Loucy (cell line): ENCODE data around the gene TBX21.

Source experiments
- H2AFZ ChIP-seq: fragments of 200-600 bp; sonication (generic); 2 replicates; pipeline ENCODE4 v1.6.0; 2016; ENCODE audit warnings: antibody characterized with exemption, mild to moderate bottlenecking, low read length, moderate library complexity
- H3F3A ChIP-seq: fragments of 200-600 bp; 2 replicates; pipeline ENCODE4 v1.6.0; 2016; ENCODE audit warnings: antibody characterized with exemption, low read depth, mild to moderate bottlenecking
- H3K27me3 ChIP-seq: fragments of 200-600 bp; sonication (generic); 2 replicates; pipeline ENCODE4 v1.6.1; 2014; ENCODE audit warnings: low read length, mild to moderate bottlenecking; ENCODE audit not compliant: insufficient read depth, poor library complexity, severe bottlenecking
- H3K36me3 ChIP-seq: fragments of 200-600 bp; sonication (generic); 2 replicates; pipeline ENCODE4 v1.6.1; 2016; ENCODE audit warnings: low read length; ENCODE audit not compliant: insufficient read depth
- H3K4me1 ChIP-seq: fragments of 200-600 bp; sonication (generic); 2 replicates; pipeline ENCODE4 v1.5.1; 2014; ENCODE audit warnings: low read length, mild to moderate bottlenecking; ENCODE audit not compliant: insufficient read depth, poor library complexity, severe bottlenecking
- H3K4me2 ChIP-seq: fragments of 200-600 bp; sonication (generic); 2 replicates; pipeline ENCODE4 v1.6.0; 2014; ENCODE audit warnings: antibody characterized with exemption, low read length, low read depth, mild to moderate bottlenecking; ENCODE audit not compliant: poor library complexity, severe bottlenecking
- H3K4me3 ChIP-seq: fragments of 200-600 bp; sonication (generic); 2 replicates; pipeline ENCODE4 v1.5.1; 2014; ENCODE audit warnings: low read length, mild to moderate bottlenecking, mixed read lengths; ENCODE audit not compliant: poor library complexity, severe bottlenecking
- H3K79me2 ChIP-seq: fragments of 200-600 bp; sonication (generic); 2 replicates; pipeline ENCODE4 v1.6.1; 2014; ENCODE audit warnings: low read length; ENCODE audit not compliant: insufficient read depth
- H3K9ac ChIP-seq: fragments of 200-600 bp; sonication (generic); 2 replicates; pipeline ENCODE4 v1.6.0; 2014; ENCODE audit warnings: mild to moderate bottlenecking, low read depth, low read length, moderate library complexity; ENCODE audit not compliant: poor library complexity, severe bottlenecking
- H3K9me2 ChIP-seq: fragments of 200-600 bp; sonication (generic); replicated peaks from 2 replicates; pipeline ENCODE4 v1.6.1; 2016; ENCODE audit warnings: low read depth, low read length, mixed read lengths
- H3K9me3 ChIP-seq: fragments of 200-600 bp; sonication (generic); 2 replicates; pipeline ENCODE4 v1.6.1; 2014; ENCODE audit warnings: mild to moderate bottlenecking, antibody characterized with exemption, low read length, low read depth; ENCODE audit not compliant: insufficient read depth
- H4K20me1 ChIP-seq: fragments of 200-600 bp; sonication (generic); 2 replicates; pipeline ENCODE4 v1.6.0; 2014; ENCODE audit warnings: antibody characterized with exemption, low read length, mild to moderate bottlenecking; ENCODE audit not compliant: insufficient read depth, poor library complexity, severe bottlenecking
- EZH2phosphoT487 ChIP-seq: fragments of 200-600 bp; IDR thresholded peaks from 2 replicates; pipeline ENCODE4 v1.6.1; 2018; ENCODE audit warnings: antibody characterized with exemption, mild to moderate bottlenecking, moderate library complexity, borderline replicate concordance
- TF ChIP-seq, protein P1 (sequence below): fragments of 200-600 bp; sonication (generic); conservative IDR thresholded peaks from 2 replicates; pipeline ENCODE4 v1.5.1; 2014; ENCODE audit warnings: mild to moderate bottlenecking, antibody characterized with exemption, low read length

The TBX21 gene

DNA sequence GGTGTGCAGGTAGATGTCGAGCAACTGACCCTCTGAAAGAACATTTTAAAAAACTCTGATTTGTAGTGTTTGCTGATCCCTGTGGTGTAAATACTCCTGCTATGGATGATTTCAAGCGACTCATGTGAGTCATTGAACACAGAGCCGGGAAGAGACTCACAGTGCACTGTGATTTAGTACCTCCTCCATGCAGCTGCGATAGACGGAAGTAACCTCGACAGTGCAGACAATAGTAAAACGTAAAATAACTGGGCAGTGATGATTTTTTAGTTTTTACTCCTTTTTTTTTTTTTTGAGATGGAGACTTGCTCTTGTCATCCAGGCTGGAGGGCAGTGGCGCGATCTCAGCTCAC, 8.7 kb downstream of the TBX21 start:
- Histone ChIP-seq H3K9ac (no peak overlapping the region), H3K27me3 (no peaks in the 10 kb centered on the region), H3K79me2 (no peaks in the 10 kb centered on the region), H3F3A (no peaks in the 10 kb centered on the region), H4K20me1 (no peaks in the 10 kb centered on the region), H3K9me3 (no peaks in the 10 kb centered on the region), H3K4me2 (no peak overlapping the region), H3K4me3 (no peak overlapping the region), H3K9me2 (no peaks in the 10 kb centered on the region), H3K36me3 (no peaks in the 10 kb centered on the region), H2AFZ (no peak overlapping the region), H3K4me1 (peaks cover 11% of the 10 kb centered on the region)
- no peak for TF ChIP-seq EZH2phosphoT487
- TF ChIP-seq, protein P1, sequence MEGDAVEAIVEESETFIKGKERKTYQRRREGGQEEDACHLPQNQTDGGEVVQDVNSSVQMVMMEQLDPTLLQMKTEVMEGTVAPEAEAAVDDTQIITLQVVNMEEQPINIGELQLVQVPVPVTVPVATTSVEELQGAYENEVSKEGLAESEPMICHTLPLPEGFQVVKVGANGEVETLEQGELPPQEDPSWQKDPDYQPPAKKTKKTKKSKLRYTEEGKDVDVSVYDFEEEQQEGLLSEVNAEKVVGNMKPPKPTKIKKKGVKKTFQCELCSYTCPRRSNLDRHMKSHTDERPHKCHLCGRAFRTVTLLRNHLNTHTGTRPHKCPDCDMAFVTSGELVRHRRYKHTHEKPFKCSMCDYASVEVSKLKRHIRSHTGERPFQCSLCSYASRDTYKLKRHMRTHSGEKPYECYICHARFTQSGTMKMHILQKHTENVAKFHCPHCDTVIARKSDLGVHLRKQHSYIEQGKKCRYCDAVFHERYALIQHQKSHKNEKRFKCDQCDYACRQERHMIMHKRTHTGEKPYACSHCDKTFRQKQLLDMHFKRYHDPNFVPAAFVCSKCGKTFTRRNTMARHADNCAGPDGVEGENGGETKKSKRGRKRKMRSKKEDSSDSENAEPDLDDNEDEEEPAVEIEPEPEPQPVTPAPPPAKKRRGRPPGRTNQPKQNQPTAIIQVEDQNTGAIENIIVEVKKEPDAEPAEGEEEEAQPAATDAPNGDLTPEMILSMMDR, result no peak

DNA sequence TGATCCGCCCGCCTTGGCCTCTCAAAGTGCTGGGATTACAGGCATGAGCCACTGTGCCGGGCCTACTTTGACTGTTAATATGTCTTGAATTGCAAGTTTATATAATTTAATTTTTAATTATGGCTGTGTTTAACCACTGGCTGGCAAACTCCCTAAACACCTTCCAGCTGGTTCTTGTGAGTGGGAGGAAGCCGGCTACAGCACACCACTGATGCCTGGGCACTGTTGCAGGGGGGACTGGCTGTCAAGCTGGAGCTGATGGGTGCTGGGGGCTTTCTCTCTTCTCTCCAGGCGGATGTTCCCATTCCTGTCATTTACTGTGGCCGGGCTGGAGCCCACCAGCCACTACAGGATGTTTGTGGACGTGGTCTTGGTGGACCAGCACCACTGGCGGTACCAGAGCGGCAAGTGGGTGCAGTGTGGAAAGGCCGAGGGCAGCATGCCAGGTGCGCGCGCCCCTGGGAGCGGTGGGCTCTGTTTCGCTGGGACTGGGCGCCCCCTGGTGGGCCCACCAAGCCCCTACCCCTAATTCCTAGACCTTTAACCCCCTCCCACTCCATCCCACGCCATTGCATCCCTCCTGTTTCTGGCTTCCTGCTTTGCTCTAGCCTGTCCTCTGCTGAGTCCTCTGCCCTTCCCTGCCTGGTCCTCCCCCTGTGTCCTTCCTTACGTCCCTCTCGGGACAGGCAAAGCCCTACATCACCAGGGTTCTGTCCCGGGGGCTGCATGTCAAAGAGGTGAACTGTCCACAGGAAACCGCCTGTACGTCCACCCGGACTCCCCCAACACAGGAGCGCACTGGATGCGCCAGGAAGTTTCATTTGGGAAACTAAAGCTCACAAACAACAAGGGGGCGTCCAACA, 9.5 kb downstream of the TBX21 start:
- H3K4me2 ChIP-seq, result no peak overlapping the region

DNA sequence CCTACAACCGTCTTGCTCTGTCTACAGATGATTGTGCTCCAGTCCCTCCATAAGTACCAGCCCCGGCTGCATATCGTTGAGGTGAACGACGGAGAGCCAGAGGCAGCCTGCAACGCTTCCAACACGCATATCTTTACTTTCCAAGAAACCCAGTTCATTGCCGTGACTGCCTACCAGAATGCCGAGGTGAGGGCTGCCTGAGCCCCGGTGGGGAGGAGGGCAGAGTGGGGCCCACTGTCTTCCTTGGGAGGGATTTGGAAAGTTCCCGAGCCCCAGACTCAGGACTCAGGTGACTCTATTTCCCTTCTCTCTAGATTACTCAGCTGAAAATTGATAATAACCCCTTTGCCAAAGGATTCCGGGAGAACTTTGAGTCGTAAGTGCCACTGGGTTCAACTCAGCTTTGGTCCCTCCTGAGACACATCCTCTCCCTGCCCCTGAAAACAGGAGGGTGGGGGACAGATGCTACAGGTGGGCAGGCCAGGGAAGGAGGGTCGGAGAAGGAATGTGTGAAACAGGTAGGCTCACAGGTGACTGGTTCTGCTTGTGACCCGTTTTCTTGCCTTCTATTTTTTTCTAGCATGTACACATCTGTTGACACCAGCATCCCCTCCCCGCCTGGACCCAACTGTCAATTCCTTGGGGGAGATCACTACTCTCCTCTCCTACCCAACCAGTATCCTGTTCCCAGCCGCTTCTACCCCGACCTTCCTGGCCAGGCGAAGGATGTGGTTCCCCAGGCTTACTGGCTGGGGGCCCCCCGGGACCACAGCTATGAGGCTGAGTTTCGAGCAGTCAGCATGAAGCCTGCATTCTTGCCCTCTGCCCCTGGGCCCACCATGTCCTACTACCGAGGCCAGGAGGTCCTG, 11.4 kb downstream of the TBX21 start:
- no peaks in the 10 kb centered on the region for H3K27me3 ChIP-seq
- no peaks in the 10 kb centered on the region for H4K20me1 ChIP-seq
- peak overlapping the region; percentile 41 for H3K4me2 ChIP-seq
- H3K9ac ChIP-seq, result no peak overlapping the region
- H2AFZ ChIP-seq, result no peak overlapping the region
- H3K36me3 ChIP-seq, result no peaks in the 10 kb centered on the region
- TF ChIP-seq, protein P1, result no peak
- TF ChIP-seq EZH2phosphoT487, result no peak
- no peaks in the 10 kb centered on the region for H3K9me2 ChIP-seq
- no peaks in the 10 kb centered on the region for H3F3A ChIP-seq
- no peaks in the 10 kb centered on the region for H3K79me2 ChIP-seq
- H3K9me3 ChIP-seq, result no peaks in the 10 kb centered on the region
- H3K4me3 ChIP-seq, result no peak overlapping the region
- H3K4me1 ChIP-seq, result peaks cover 11% of the 10 kb centered on the region

More for the DNA sequence above, 9.5 kb downstream of the TBX21 start:
- no peaks in the 10 kb centered on the region for H3K36me3 ChIP-seq
- H2AFZ ChIP-seq, result 0 out of 2 replicates have a peak overlapping the region, but pooled peaks have one; percentile 6
- no peak overlapping the region for H3K4me3 ChIP-seq
- no peaks in the 10 kb centered on the region for H3K79me2 ChIP-seq
- no peaks in the 10 kb centered on the region for H4K20me1 ChIP-seq
- H3K9me2 ChIP-seq, result no peaks in the 10 kb centered on the region
- no peaks in the 10 kb centered on the region for H3F3A ChIP-seq
- no peak for TF ChIP-seq EZH2phosphoT487
- TF ChIP-seq, protein P1, result peak; percentile 78
- peaks cover 11% of the 10 kb centered on the region for H3K4me1 ChIP-seq
- H3K9ac ChIP-seq, result no peak overlapping the region
- H3K9me3 ChIP-seq, result no peaks in the 10 kb centered on the region
- H3K27me3 ChIP-seq, result no peaks in the 10 kb centered on the region
